Measurements from ENCODE around the gene POLE4.

Gene POLE4

GRCh38 chr2:74941284-74941683 lies 17.2 kb upstream of the POLE4 start:
- DNase-seq, result no peak

- no peak for DNase-seq
Measured at GRCh38 chr2:74942263-74942662, 16.2 kb upstream of the POLE4 start.

- DNase-seq, result no peak
Measured at GRCh38 chr2:74944987-74945787, 13.3 kb upstream of the POLE4 start.

- no peak for DNase-seq
Measured at GRCh38 chr2:74945788-74946331, 12.6 kb upstream of the POLE4 start.

GRCh38 chr2:74947703-74948102 lies 10.7 kb upstream of the POLE4 start:
- no peak for DNase-seq

GRCh38 chr2:74948779-74949178 lies 9.7 kb upstream of the POLE4 start:
- no peak for DNase-seq

- DNase-seq, result no peak
Measured at GRCh38 chr2:74951211-74951754, 7.2 kb upstream of the POLE4 start.

GRCh38 chr2:74952575-74952974 lies 5.9 kb upstream of the POLE4 start:
- no peak for DNase-seq

GRCh38 chr2:74953796-74954499 lies 4.5 kb upstream of the POLE4 start:
- DNase-seq, result no peak

- no peak for DNase-seq
Measured at GRCh38 chr2:74954500-74954874, 4.0 kb upstream of the POLE4 start.

- no peak for DNase-seq
Measured at GRCh38 chr2:74957886-74958273, 563 bp upstream of the POLE4 start.

GRCh38 chr2:74959106-74959751 lies 786 bp downstream of the POLE4 start:
- DNase-seq, result no peak

GRCh38 chr2:74966887-74967286 lies 8.4 kb downstream of the POLE4 start:
- no peak for DNase-seq

GRCh38 chr2:74975016-74975415 lies 16.6 kb downstream of the POLE4 start:
- no peak for DNase-seq

GRCh38 chr2:74979844-74980243 lies 21.4 kb downstream of the POLE4 start:
- no peak for DNase-seq

GRCh38 chr2:74982577-74982976 lies 24.1 kb downstream of the POLE4 start:
- DNase-seq, result no peak

- no peak for DNase-seq
Measured at GRCh38 chr2:74983631-74984392, 25.4 kb downstream of the POLE4 start.

- no peak for DNase-seq
Measured at GRCh38 chr2:74984947-74985637, 26.6 kb downstream of the POLE4 start.

- no peak for DNase-seq
Measured at GRCh38 chr2:74985978-74986609, 27.7 kb downstream of the POLE4 start.

- no peak for DNase-seq
Measured at GRCh38 chr2:74991977-74992376, 33.5 kb downstream of the POLE4 start.

- no peak for DNase-seq
Measured at GRCh38 chr2:74999468-74999867, 41.0 kb downstream of the POLE4 start.

GRCh38 chr2:75002007-75002406 lies 43.6 kb downstream of the POLE4 start:
- no peak for DNase-seq

Data from activated CD4-positive, alpha-beta T cell treated with anti-CD3 and anti-CD28 coated beads for 4 hours (primary cell).